DLD1 (cell line): ENCODE results near the gene ITPRID2.

Source experiments
- in situ Hi-C: cut with HindIII; loops from 2 replicates; pipeline ENCODE4 v1.10.0; 2017; ENCODE audit warnings: low sequenced_read_pairs

The ITPRID2 gene

DNA sequence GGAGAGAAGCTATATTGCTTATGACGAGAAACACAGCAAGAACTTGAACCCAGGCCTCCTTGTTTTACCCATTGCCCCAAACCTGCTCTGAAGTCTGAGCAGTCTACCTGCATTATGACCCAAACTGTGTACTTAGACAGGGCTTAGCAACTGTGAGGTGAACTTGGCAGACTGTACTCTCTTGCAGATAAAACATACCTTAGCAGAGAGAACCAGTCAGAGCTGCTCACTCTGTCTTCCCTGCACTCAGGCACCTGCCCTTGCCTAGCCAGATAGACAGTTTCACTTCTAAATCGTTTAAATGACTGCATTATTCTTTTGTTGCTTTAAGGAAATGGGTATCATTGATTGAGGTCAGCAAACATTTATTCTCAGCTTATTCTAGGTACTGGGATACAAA is 20.3 kb downstream of the ITPRID2 start:
- in situ Hi-C loops = loop anchor here (10.0 kb wide), 1 partner anchor 837 kb away; no protein-coding TSS in a partner anchor

DNA sequence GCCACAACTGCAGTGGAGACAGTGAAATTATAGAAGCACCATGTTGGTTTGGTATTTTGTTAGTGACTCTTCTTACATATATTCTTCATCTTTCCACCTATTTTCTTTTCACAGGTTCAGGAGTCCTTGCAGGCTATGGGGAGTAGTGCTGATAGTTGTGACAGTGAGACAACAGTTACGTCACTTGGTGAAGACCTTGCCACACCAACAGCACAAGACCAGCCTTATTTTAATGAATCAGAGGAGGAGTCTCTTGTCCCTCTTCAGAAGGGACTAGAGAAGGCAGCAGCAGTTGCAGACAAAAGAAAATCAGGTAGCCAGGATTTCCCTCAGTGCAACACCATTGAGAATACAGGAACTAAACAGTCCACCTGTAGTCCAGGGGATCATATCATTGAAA is 23.6 kb downstream of the ITPRID2 start:
- in situ Hi-C loops = loop anchor here (10.0 kb wide), 1 partner anchor 840 kb away; no protein-coding TSS in a partner anchor

DNA sequence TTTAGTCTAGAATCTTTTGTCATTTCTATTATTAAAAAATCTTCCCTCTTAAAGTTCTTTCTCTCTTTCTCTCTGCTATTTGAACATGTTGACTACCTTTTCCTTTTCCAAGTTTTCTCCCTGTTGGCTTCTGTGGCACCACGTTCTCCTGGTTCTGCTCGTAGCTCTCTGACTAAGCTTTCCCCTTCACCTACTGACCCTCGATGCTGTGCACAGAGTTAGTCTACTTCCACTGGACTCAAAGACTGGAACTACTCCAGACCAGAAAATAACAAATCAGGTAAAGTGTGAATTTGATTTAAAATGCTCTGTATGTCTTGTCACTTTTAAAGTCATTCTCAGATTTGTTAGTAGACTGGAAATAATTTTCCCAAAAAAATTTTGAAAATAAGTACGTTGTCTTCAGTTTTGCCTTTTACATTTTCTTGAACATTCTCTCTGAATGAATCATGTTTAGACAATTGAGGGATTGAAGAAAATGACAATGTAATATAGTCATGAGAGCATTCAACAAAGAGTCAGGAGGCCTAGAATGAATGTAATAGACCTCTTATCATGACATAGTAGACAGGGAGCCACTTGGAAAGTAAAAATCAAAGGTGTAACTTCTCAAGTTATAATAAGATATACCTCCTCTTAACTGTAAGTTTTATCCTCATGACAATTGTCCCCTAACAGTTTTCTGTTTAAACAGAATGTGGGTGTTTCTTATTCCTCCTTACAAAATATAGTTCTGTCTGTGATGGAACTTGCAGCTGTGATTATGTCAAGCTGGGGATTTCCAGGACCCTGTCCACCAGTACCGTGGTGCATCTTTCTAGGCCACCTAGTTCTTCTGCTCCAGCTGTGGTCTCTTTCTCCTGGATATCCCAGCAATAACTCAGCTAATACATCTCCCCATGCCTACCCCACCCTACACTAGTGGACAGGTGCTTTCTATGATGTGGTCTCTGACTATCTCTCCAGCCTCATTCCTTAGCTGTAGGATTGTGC is 25.5 kb downstream of the ITPRID2 start:
- in situ Hi-C loops = loop anchor here (10.0 kb wide), 1 partner anchor 842 kb away; no protein-coding TSS in a partner anchor

DNA sequence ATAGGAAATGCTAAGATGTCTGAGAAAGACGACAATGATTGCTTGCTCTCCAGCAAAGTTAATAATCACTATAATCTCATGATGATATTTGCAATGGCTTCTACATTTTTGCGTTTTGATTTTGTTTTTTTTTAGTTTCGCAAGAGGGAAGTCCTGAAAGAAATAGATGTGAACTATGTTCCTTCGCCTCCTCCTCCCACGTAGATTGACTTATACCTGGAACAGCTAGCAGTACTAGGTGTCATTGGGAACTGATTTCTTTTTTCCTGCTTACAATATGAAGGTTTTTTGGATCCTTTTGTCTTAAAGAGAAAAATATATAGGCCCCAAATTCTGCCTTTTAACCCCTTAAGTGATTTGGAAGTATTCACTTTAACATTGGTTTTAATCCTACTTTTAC is 26.7 kb downstream of the ITPRID2 start:
- in situ Hi-C loops = loop anchor here (10.0 kb wide), 1 partner anchor 843 kb away; no protein-coding TSS in a partner anchor

DNA sequence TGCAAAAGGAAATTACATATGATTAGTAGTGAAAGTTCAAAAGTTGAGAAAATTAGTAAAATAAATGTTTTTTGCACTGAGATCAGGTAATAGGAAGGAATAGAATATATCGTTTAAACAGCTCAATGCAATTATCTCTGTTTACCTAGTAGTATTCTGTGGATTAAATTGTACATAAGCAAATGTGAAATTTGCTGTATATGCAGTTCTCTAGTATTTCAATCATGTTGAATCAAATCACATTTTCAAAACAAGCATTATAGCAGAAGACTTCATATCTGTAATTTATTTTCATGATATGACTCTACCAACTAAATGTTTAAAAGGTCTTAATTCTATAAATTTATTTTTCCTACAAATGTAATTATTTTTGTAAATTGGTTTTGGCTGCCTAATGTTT is 31.6 kb downstream of the ITPRID2 start:
- in situ Hi-C loops = no loop called here

GRCh38 chr2:181924336-181924735 is 32.8 kb downstream of the ITPRID2 start:
- in situ Hi-C loops = no loop called here

- in situ Hi-C loops = no loop called here
Measured at GRCh38 chr2:181934694-181935093, 43.2 kb downstream of the ITPRID2 start.

- in situ Hi-C loops = no loop called here
Measured at GRCh38 chr2:181937473-181937872, 45.9 kb downstream of the ITPRID2 start.

- in situ Hi-C loops = no loop called here
Measured at GRCh38 chr2:181943411-181944124, 52.0 kb downstream of the ITPRID2 start.

GRCh38 chr2:181944164-181944913 is 52.8 kb downstream of the ITPRID2 start:
- in situ Hi-C loops = no loop called here

- in situ Hi-C loops = no loop called here
Measured at GRCh38 chr2:181944914-181945291, 53.4 kb downstream of the ITPRID2 start.

GRCh38 chr2:181946444-181947127 is 55.1 kb downstream of the ITPRID2 start:
- in situ Hi-C loops = no loop called here

DNA sequence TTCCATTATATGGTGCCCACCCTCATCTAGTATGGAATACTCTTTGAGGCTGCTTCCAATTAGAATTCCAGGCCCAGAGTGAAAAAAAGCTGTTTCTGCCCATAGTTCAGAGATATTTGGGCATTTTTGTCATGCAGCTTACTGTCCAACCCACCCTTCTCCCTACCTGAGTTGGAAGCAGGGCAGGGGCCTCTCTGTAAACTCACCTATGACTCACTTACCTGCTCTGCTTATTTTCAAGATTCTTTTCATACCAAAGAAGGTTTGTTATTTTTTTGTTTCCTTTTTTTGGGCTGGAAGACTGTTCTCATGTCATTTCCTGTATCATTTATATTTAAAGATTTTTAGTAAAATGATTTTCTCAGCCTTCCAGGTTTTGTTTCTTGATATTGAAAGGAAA is 55.7 kb downstream of the ITPRID2 start:
- in situ Hi-C loops = no loop called here

DNA sequence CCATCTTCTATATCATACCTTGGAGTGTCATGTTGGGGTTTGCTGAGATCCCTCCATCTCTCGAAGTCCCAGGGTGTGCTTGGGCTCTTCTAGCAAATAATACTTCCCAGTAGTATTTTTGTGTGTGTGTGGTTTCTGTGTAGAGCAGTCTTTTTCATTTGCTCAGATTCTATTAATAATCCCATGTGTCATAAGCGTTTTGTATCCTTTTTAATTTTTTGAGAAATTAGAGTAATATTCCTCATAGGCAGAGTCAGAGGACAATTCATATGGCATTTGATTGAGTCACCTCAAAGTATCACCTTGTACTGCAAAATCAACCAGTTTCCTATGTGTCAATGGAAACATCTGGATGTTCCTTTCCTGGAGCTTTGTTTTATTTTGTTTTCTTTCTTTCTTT is 56.7 kb downstream of the ITPRID2 start:
- in situ Hi-C loops = no loop called here

GRCh38 chr2:181949047-181949446 is 57.5 kb downstream of the ITPRID2 start:
- in situ Hi-C loops = no loop called here

GRCh38 chr2:181952404-181953226 is 61.1 kb downstream of the ITPRID2 start:
- in situ Hi-C loops = no loop called here

DNA sequence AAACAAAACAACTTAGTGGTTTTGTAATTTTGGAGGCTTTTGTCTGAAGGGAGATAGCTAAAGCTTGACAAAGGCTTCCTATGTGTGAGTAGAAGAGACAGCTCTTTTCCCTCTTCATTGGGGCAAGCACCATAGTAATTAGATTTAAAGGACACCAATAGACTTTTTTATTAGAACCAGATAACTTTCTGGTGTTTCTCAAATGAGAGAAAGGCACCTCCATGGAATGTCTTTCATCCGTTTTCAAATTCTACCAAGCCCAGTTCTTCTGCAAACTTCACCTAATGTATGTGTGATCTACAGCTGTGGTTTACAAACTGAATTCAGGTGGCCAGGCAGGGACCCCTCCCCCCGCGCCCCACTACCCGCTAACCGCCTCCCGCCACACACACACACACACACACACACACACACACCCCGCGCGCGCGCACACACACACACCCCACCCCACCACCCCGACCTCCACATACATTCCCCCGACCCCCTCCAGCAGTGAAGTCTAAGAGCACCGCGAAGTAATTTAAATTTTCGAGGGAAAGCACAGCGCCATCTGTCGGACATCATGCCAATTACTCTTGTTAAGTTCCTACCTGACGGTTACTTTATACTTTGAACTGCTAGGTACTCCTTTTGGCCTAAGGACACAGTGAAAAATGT is 62.5 kb downstream of the ITPRID2 start:
- in situ Hi-C loops = no loop called here

- in situ Hi-C loops = no loop called here
Measured at GRCh38 chr2:181954538-181954883, 63.0 kb downstream of the ITPRID2 start.

DNA sequence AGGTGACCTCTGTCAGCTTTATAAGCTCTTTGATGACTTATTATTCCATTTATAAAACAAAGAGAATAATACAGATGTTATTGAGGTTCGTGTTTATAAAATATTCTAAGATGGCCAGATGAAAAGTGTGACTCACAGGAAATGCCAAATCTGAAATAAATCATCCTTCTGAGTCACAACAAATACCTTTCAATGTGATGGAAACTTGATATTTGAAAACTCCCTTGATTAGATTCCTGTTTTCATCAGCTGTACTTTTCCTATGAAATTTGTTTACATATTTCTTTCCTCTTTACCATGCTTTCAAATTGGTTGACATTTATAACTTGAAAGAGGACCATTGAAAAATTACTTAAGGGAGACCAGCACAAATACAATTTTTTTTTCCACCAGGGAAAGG is 63.5 kb downstream of the ITPRID2 start:
- in situ Hi-C loops = no loop called here
